OCI-LY1 (cell line): ENCODE data around the gene GCN1.

Experiments
- H2AFZ ChIP-seq: fragments of 200-600 bp; sonication (generic), shearing (Covaris generic); 2 replicates; pipeline ENCODE4 v1.6.0; 2014; ENCODE audit warnings: antibody characterized with exemption, mild to moderate bottlenecking, low read length
- H3F3A ChIP-seq: fragments of 200-600 bp; sonication (generic), shearing (Covaris generic); 2 replicates; pipeline ENCODE4 v1.6.0; 2014; ENCODE audit warnings: mild to moderate bottlenecking, antibody characterized with exemption, low read length, moderate library complexity; ENCODE audit not compliant: insufficient read depth
- H3K27ac ChIP-seq: fragments of 200-600 bp; sonication (generic); 2 replicates; pipeline ENCODE4 v1.5.1; 2014; ENCODE audit warnings: low read length, mixed run types, mild to moderate bottlenecking, low read depth; ENCODE audit not compliant: poor library complexity, severe bottlenecking
- H3K27me3 ChIP-seq: fragments of 200-600 bp; sonication (generic); 2 replicates; pipeline ENCODE4 v1.6.0; 2014; ENCODE audit warnings: antibody characterized with exemption, mild to moderate bottlenecking, low read length, moderate library complexity; ENCODE audit not compliant: insufficient read depth
- H3K36me3 ChIP-seq: fragments of 200-600 bp; sonication (generic); 2 replicates; pipeline ENCODE4 v1.6.1; 2014; ENCODE audit warnings: mild to moderate bottlenecking, antibody characterized with exemption, low read length, moderate library complexity, mixed read lengths; ENCODE audit not compliant: insufficient read depth
- H3K4me1 ChIP-seq: fragments of 200-600 bp; sonication (generic); 2 replicates; pipeline ENCODE4 v1.5.1; 2014; ENCODE audit warnings: mild to moderate bottlenecking, low read length, moderate library complexity; ENCODE audit not compliant: insufficient read depth, severe bottlenecking
- H3K4me2 ChIP-seq: fragments of 200-600 bp; sonication (generic), shearing (Covaris generic); 2 replicates; pipeline ENCODE4 v1.6.1; 2014; ENCODE audit warnings: low read length
- H3K4me3 ChIP-seq: fragments of 200-600 bp; sonication (generic); 2 replicates; pipeline ENCODE4 v1.5.1; 2014; ENCODE audit warnings: low read length, low read depth, mild to moderate bottlenecking, mixed read lengths; ENCODE audit not compliant: poor library complexity, severe bottlenecking
- H3K79me2 ChIP-seq: fragments of 200-600 bp; shearing (Covaris generic); 2 replicates; pipeline ENCODE4 v1.6.1; 2016; ENCODE audit warnings: mixed run types, low read length, mixed read lengths; ENCODE audit not compliant: insufficient read depth
- H3K9ac ChIP-seq: fragments of 200-600 bp; sonication (generic), shearing (Covaris generic); 2 replicates; pipeline ENCODE4 v1.6.1; 2014; ENCODE audit warnings: mild to moderate bottlenecking, low read length, mixed read lengths
- H3K9me2 ChIP-seq: fragments of 200-600 bp; sonication (generic), shearing (Covaris generic); 2 replicates; pipeline ENCODE4 v1.6.1; 2014; ENCODE audit warnings: low read depth, mild to moderate bottlenecking, low read length, mixed read lengths
- H3K9me3 ChIP-seq: fragments of 200-600 bp; shearing (Covaris generic); 2 replicates; pipeline ENCODE4 v1.6.1; 2014; ENCODE audit warnings: low read length, mixed read lengths
- H4K20me1 ChIP-seq: fragments of 200-600 bp; sonication (generic), shearing (Covaris generic); 2 replicates; pipeline ENCODE4 v1.6.0; 2016; ENCODE audit warnings: mild to moderate bottlenecking, low read length; ENCODE audit not compliant: insufficient read depth
- CTCF ChIP-seq: fragments of 200-600 bp; sonication (generic), shearing (Covaris generic); IDR thresholded peaks from 2 replicates; pipeline ENCODE4 v1.5.1; 2017; ENCODE audit warnings: mild to moderate bottlenecking, antibody characterized with exemption, low read length, moderate library complexity, mixed read lengths
- EZH2 ChIP-seq: fragments of 200-600 bp; sonication (generic), shearing (Covaris generic); IDR thresholded peaks from 2 replicates; pipeline ENCODE4 v1.8.0; 2017; ENCODE audit warnings: borderline replicate concordance, mixed run types, mild to moderate bottlenecking, antibody characterized with exemption, low read length, moderate library complexity, mixed read lengths

Gene GCN1

GRCh38 chr12:120138366-120138765 lies 56.1 kb downstream of the GCN1 start:
- Histone ChIP-seq H3K9me3 (no peaks in the 10 kb centered on the region), H2AFZ (no peak overlapping the region), H3K27ac (no peak overlapping the region), H3K79me2 (no peaks in the 10 kb centered on the region), H3K36me3 (peaks cover 93% of the 10 kb centered on the region), H3K27me3 (no peaks in the 10 kb centered on the region), H3K4me3 (no peak overlapping the region), H4K20me1 (no peaks in the 10 kb centered on the region), H3F3A (no peaks in the 10 kb centered on the region), H3K4me2 (no peak overlapping the region), H3K9ac (no peak overlapping the region), H3K9me2 (no peaks in the 10 kb centered on the region), H3K4me1 (peaks cover 15% of the 10 kb centered on the region)
- no peak for TF ChIP-seq CTCF
- no peak for TF ChIP-seq EZH2

GRCh38 chr12:120137833-120138232 lies 56.7 kb downstream of the GCN1 start:
- Histone ChIP-seq H2AFZ (no peak overlapping the region), H3K36me3 (peaks cover 90% of the 10 kb centered on the region), H4K20me1 (no peaks in the 10 kb centered on the region), H3K27me3 (no peaks in the 10 kb centered on the region), H3K9me3 (no peaks in the 10 kb centered on the region), H3K27ac (no peak overlapping the region), H3K4me1 (peaks cover 20% of the 10 kb centered on the region), H3K9me2 (no peaks in the 10 kb centered on the region), H3K79me2 (no peaks in the 10 kb centered on the region), H3K9ac (no peak overlapping the region), H3K4me3 (no peak overlapping the region), H3F3A (no peaks in the 10 kb centered on the region), H3K4me2 (no peak overlapping the region)
- no peak for TF ChIP-seq CTCF
- TF ChIP-seq EZH2: no peak

GRCh38 chr12:120136093-120136770 lies 58.3 kb downstream of the GCN1 start:
- no peaks in the 10 kb centered on the region for H3F3A ChIP-seq

More at GRCh38 chr12:120136093-120136770, 58.3 kb downstream of the GCN1 start:
- Histone ChIP-seq H3K36me3 (peaks cover 90% of the 10 kb centered on the region), H3K79me2 (no peaks in the 10 kb centered on the region), H2AFZ (no peak overlapping the region), H3K9ac (no peak overlapping the region), H3K9me3 (no peaks in the 10 kb centered on the region), H3K27me3 (no peaks in the 10 kb centered on the region), H3K4me3 (no peak overlapping the region), H4K20me1 (no peaks in the 10 kb centered on the region), H3K4me2 (no peak overlapping the region), H3K4me1 (peaks cover 35% of the 10 kb centered on the region), H3K27ac (no peak overlapping the region), H3K9me2 (no peaks in the 10 kb centered on the region)
- TF ChIP-seq CTCF (no peak), EZH2 (no peak)
